Left forelimb (tissue), 1 donor: ENCODE results near the gene GATA5.

Experiments used
- DNase-seq: peaks from one replicate; pipeline ENCODE4 v3.0.0-alpha.2; 2018; ENCODE audit warnings: low spot score

The GATA5 gene

DNA sequence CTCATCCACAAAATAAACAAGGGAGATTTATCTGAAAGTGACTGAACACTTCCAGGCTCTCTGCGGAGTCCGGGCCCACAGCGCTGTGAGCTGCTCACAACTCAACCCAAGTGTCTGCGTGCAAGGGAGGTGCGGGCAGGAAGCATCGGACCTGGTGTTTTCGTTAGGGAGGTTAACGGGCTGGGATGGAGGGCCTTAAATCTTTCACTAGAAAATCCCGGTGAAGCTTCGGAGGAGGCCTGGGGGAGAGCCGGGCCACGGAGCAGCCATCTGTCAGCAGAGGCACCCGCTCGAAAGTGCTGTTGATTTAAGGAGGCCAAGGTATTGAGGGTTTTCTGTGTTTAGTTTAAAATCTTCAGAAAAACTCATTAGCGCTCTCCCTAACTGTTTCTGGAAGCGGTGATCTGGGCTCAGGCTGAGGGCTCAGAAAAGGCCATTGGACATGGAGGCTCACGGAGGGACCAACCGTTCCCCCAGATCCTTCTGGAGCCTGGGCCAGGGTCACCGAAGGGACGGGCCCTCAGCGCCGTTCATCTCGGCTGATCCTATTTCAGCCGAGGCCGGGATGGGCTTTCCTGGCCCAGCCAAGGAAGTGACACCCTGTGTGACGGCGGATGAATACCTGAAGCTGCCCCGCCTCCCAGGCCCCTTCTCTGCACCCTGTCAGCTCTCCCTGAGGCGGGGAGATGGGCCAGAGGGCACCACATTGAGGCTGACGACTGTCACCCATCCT, 20.7 kb downstream of the GATA5 start:
- DNase-seq: no peak

DNA sequence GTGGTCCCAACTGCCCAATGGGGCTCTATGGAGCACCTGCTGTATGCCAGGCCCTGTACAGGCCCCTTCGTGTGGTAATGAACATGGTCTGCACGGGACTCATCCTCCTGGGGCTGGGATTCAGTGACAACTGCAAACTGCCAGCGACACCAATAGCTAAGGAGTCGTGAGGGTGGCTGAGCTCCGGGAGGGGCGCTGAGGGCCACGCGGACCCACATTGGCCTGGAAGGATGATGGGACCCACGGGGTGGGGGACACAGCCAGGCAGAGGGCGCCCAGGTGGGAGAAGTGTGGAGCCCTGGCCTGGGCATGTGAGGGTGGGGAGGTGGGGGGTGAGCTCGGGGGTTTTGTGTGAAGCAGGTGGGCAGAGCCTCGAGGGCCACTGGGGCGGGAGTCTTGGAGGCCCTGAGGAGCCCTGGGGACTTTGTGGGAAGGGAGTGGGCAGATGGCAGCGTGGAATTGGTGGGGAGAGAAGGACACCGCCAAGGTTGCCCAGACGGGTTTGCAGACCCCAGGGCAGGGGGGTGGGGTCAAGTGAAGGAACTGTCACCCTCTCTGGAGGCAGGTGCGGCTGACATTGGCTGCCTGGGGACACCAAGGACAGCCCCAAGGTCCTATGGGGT, 22.5 kb downstream of the GATA5 start:
- no peak for DNase-seq

DNA sequence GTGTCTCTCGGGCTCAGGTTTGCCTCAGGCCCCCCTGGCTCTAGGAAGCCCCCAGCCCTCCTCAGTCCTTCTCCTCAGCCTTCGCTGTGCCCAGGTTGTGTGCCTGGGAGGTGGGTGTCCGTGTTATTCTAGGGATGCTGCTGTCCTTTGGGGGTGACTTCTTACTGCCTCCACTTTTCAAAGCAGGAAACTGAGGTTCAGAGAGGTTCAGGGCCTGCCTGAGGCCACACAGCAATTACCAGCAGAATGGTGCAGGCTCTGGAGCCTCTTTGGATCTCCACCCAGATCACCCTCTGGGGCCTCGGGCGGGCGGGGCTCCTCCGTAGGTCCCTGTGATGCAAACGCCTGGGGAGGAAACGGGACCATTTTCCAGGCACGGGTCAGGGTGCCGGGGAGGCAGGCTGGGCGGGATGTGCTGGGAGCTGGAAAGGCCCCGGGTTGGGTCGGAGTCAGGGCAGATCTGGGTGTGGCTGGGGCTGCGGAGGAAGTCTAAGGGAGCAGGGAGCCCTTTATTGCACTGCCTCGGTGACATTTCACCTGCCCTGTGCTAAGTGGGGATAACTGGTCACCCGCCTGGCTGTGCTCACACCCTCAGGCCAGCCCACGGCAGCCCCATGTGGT, 23.2 kb downstream of the GATA5 start:
- DNase-seq: no peak

DNA sequence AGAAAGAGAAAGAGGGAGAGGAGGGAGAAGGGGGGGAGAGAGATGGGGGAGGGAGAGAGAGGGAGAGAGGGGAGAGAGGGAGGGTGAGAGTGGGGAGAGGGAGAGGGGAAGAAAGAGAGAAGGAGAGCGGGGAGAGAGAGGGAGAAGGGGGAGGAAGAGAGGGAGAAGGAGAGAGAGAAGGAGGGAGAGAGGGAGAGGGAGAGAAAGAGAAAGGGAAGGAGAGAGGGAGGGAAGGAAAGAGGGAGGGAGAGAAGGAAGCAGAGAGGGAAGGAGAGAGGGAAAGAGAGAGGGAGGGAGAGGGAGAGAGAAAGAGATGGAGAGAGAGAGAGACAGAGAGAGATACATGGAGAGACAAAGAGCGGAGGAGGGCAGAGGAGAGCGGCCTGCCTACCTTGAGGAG, 23.8 kb downstream of the GATA5 start:
- no peak for DNase-seq

DNA sequence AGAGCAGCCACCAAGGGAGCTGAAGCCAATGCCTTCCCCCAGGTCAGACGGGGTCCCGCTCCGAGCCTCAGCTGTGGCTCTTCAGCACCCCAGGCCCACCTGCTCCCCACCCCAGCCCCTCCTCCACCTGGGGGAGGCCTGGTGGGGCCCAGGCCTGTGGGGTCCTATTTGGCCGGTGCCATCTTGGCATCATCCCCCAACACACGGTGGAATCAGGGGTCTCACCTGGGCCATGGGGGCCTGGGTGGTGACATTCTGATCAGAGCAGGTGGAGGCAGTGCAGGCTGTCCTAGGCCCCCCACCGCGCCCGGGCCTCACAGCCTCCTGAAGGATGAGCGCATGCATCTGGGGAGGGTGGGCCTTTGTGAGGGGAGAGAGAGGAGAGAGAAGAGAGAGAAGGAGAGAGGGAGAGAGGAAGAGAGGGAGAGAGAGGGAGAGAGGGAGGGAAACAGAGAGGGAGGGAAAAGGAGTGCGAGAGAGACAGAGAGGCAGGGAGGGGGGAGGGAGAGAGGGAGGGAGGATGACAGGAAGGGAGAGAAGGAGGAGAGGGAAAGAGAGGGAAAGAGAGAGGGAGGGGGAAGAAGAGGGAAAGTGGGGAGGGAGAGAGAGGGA, 24.5 kb downstream of the GATA5 start:
- no peak for DNase-seq

DNA sequence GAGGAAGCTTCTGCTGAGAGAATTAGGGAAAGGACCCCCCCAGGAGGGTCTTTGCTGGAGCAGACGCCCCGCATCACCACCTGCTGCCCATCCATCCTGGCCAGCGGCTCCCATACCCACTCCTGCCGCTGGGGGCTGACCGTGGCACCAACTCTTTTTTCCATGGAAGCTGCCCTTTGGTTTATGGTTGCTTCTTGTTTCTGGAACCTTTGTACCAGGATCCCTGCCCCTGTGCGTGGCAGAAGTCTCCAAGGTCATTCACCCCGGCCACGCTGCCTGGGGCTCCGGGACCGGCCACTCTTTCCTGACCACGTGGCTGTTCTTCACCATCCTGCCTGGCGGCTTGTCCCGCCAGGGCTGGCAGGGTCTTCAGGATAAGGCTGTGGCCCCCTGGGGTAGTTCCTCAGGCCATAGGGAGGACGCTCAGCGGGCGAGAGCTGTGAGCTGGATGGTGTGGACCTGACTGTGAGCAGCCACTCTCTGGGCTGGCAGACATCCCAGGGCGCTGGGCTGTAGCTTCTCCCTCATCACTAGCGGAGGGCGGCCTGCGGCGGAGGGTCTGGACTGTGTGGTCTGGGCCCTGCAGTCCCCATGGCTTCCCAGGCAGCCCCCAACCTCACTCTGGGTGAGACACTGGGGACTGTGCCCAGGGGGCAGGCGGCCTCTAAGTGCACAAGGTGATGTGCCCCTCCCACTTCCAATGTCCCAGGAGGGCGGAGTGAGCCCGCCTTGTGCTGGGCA, 25.7 kb downstream of the GATA5 start:
- DNase-seq: no peak

DNA sequence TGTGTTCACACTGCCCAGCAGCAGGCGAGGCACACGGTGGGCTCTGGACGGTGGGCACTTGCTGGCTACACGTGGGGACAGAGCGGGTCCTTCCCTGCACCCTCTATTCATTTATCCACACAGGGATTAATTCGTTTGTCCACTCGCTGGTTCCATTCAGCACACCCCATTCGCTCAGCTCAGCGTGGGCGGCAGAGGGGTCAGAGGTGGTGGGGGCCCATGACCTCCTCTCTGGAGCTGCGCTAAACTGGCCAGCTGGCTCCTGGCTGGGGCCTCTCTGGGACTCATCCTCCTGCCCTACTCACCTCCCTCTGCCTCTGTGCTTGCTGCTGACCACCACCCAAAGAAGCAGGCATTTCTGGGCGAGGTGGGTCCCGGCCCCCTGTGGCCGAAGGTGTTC, 27.0 kb downstream of the GATA5 start:
- DNase-seq: no peak

DNA sequence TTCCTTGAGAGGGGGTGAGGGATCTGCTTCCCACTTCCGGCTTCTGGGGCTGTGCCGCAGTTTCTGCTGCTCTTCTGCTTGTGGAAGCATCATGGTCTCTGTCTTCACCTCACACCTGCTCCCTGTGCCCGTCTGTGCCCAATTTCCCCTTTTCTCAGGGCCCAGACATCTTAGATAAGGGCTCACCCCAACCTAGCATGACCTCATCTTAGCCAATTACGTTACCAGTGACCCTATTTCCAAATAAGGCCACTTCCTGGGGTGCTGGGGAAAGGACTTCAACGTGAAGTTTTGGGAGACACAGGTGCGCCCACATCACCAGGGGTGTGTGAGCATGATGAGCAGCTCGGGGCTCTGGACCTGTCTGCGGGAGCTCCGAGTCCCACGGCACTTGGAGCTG, 27.8 kb downstream of the GATA5 start:
- no peak for DNase-seq

DNA sequence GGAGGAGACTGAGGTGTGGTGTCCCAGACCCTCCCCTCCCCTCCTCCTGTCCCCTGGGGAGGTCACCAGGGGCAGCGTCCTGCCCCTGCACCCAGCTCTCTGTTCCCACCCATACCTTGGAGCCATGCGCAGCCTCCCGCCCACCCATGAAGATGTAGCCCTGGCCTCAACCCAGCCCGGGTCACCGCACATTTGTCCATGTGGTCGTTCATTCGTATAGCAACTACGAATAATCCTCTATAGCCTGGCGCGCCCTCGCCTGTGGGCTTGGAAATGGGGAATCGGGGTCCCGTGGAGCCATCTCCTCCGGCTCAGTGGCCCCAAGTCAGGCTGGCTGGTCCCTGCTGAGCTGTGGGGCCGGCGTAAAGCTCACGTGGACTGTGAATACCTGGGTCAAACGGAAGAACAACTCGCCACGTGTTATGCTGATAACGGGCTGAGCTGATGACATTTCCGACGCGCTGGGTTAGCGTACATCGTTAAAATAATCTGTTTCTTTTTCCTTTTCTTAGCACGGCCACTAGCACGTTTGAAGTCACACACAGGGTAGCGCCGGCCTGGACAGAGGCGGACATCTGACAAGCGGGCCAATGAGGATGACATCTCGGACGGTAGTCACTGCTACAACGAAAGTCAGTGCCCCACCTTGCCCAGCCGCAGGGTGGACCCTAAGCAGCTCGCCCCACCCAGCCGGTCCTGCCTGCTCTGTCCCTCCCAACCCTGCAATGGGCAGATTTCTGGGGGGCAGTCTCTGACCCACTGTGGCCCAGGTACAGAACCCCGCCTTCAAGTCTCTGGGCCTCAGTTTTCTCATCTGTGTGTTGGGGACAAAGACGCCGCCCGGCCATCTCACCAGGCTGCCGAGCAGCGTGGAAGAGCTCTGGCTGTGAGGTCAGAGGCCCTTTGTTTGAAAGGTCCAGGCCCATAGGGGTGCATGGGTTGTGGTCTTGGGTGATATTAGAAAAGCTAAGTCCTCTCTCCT, 28.6 kb downstream of the GATA5 start:
- no peak for DNase-seq

DNA sequence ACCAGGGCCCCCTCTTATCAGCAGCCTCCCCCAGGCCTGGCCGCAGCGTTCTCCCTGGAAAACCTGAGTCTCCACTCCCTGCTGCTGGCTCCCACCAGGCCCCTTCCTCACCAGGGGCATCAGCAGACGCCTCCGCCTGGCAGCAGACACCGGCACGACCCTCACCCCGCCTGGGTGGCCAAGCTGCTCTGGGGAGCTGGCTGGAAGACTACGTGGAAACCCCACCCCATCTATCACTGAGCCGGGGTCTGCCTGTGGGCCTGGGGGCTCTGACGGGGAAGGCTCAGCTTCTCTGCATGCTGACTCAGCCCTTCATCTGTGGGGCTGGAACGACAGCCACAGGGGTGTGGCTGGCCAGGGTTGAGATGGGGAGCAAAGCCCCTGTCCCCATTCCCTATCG, 29.3 kb downstream of the GATA5 start:
- no peak for DNase-seq

DNA sequence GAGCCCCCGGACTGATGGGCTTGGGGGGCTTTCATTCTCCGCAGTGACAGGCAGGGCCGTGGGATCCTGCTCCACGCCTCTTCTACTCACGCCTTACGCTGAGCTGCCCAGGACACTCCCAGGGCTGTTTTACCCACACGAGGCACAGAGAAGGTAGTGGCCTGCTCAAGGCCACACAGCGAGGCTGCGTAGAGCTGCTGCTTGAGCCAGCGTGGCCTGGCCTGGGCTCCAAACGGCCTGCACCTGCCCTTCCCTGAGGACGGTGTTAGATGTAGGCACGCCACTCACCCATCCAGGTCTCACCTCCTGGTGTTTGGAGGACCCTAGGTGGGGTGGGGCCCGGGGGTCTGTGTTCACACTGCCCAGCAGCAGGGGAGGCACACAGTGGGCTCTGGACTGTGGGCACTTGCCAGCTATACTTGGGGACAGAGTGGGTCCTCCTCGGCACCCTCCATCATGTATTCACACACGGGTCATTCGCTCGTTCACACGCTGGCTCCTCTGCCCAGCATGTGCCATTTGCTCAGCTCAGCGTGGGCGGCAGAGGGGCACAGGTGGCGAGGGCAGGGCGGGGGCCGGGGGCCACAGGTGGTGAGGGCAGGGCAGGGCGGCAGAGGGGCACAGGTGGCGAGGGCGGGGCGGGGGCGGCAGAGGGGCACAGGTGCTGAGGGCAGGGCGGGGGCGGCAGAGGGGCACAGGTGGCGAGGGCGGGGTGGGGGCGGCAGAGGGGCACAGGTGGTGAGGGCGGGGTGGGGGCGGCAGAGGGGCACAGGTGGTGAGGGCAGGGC, 30.0 kb downstream of the GATA5 start:
- no peak for DNase-seq

DNA sequence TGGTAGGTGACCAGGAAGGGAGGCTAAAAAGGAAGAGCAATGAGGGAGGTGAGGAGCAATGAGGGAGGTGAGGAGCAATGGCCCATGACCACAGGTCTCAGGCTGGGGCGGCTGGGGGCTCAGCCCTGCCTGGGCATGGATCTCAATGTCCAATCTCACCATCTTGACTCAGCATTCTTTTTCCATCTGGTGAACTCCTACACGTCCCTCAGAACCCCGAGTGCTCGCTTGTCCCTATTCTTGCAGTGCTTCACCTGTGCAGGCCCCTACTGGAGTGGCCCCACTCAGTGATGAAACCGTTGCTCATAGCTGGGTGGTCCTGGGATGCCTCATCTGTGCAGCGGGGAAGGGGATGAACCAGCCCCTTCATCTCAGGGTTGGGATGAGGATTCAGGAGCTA, 31.5 kb downstream of the GATA5 start:
- no peak for DNase-seq

DNA sequence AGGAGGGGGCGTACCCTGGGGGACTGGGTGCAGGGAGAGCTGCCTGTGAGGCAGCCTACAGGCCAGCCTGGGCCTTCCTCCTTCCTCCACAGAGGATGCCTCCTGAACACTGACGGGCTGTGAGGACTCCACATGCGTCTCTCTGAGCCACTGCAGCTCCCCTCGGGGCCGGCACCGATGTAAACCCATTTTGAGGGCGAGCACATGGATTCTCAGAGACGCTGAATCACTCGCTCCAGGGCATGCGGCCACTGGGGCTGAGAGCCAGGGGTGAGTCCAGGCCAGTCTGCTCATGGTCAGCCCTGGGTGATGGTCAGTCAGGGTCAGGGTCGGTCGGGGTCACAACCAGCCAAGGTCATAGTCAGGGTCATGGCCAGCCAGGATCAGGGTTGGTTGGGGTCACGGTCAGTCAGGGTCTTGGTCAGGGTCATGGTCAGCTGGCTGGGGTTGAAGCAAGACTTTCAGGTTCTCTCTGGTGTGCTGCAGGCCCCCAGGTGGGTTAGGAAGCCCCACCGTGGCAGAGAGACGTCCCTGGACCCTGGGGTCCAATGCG, 33.7 kb downstream of the GATA5 start:
- DNase-seq: no peak

DNA sequence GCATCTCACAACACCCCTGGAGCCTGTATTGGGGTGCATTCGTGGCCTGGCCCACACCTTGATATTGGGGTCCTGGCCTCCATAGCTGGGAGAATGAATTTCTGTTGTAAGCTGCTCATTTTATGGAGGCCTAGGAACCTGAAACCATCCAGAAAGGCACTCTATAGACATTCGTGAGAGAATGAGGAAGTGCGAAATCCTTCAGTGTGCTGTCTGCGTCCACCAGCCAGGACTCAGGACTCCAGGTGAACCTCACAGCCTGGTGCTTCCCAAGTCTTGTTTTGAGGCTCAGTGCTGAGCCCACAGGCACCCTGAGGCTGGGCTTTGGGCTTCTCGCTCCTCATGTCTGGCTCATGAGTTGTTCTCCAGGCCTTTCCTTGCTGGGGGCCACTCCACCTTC, 36.6 kb downstream of the GATA5 start:
- no peak for DNase-seq

DNA sequence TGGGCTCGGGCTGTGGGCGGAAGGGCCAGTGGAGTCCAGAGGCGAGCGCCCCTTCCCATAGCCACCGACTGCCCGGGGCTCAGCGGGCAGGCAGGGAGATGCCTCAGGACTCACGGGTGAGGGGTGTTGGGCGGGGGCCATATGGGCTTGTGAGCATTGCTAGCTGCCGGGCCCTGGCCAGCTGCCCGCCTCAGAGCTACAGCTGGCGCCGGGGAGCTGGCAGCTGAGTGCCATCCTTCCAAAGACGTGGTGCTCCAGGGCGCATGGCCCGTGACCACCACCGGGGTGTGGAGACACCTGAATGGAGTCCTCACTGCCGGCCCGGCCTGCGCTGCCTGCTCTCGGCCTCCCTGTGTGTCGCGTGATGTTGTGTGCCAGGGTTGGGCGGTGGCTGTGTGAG, 37.9 kb downstream of the GATA5 start:
- no peak for DNase-seq

DNA sequence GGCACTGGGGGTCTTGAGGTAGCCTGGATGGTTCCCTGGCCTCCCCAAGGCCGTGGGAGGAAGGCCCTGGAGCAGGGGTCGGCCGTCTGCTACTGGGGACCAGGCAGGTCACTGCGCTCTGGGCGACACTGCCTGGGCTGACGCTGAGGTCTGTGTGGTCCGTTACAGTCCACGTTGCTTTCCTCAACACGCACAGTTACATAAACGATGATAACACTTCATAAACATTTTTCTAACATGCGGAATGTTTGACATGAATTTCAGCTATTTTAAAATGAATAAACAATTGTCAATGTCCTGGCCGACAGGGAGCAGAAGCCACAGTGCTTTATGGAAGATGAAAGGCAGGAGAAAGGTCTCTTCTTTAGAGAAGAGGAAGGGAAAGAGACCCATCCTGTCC, 38.3 kb downstream of the GATA5 start:
- no peak for DNase-seq

DNA sequence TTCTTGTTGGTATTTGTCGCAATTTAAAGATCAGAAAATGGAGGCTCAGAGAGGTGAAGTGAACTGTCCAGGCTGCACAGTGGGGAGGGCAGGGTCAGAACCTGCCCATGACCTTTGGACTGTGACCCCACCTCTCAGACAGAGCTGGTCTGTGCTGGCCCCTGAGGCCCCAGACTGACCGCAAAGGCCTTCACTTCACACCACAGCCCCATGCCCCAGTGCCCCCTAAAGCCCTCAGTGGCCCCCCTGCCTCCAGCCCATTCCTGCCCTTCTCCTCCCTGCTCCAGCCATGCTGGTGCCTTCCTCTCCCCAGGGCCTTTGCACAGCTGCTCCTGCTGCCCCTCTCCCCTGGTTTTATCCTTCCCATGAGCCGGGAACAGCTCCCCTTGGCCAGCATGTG, 39.1 kb downstream of the GATA5 start:
- DNase-seq: no peak

DNA sequence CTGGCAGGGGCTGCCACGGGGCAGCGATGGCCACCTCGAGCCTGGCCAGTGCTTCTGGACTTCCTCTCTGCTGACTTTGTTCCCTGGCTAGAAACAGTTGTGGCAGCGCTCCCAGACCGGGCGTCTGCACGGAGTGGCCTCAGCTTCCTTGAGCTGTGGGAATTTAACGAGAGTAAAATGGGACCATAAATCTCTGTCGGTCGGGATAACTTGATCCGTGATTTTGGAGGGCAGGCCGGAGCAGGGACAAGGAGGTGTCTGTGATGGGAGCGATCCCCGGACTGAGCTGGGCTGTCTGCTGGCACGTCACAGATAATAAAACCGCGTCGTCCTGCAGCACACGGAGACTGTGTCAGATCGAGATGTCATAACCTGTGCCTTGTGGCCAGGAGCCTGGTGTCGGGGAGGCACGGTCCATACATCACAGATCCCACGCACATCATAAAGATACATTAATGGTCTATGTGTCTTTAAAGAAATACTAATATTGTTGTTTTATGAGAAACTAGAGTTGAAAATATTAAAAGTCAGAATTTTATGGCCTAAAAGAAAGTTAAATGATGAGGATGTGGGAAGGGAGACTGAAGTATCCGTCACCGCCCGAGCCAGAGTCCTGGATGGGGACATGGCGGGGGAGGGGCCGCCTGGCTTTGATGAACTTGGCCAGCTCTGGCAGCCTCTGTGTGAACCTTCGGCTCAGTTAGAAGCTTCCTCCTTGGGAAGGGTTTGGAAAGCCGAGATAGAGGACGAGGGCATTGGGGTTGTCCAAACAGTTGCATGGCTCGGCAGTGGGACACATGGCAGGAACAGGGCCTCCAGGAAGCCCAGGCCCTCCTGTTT, 41.9 kb downstream of the GATA5 start:
- DNase-seq: no peak

DNA sequence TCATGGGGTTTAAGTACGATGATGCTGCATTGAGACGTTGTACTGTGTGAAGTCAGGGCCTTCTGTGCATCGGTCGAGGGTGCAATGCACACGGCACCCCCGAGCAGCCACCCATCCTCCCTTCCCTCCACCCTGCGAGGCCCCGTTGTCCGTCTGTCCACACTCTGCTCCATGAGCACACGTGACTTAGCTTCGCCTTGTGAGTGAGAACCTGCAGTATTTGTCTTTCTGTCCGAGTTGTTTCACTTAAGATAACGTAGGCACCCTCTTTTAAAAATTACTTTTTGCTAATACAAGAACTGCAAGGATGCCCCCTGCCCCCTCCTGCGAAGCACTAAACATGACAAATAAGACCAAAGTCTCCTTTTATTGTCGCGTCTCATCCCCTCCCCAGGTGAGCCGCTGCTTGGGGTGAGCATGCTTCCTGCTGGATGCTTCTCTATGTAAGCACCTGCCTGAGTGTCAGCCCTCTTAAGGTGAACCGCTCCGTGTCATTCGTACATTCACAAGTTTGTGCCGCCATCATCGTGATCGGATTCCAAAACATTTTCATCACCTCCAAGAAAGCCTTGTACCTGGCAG, 44.8 kb downstream of the GATA5 start:
- no peak for DNase-seq
